Psoas muscle (tissue), 8 donors: ENCODE measurements around the gene HMGCR. TPM values are rescaled to one million over a fixed set of nuclear protein-coding genes. Genes with fewer than 3 reads are reported as not detected.

Experiments
- ATAC-seq, 4 donors: fragments of 200-7000 bp; cut with Tn5 transposase; one replicate each; pipeline ENCODE4 v1.9.1; 2020; ENCODE audit warnings: moderate library complexity in 3 of 4, mild to moderate bottlenecking in 2 of 4
- DNase-seq, 2 donors: peaks; one replicate each; pipeline ENCODE4 v3.0.0-alpha.2; 2020
- H3K27ac ChIP-seq: fragments of 200-600 bp; one replicate; pipeline ENCODE4 v1.8.0; 2022
- H3K27me3 ChIP-seq, 3 donors: fragments of 200-600 bp in 1 of 3; one replicate each; pipeline versions ENCODE4 v1.6.1 to v1.8.0; 2013 to 2022; ENCODE audit warnings: low read length in 2 of 3, mild to moderate bottlenecking in 2 of 3, moderate library complexity in 1 of 3; ENCODE audit not compliant: insufficient read depth in 3 of 3
- H3K36me3 ChIP-seq, 2 donors: fragments of 200-600 bp in 1 of 2; one replicate each; pipeline versions ENCODE4 v1.6.1 to v1.8.0; 2013 to 2022; ENCODE audit warnings: low read depth in 1 of 2, mild to moderate bottlenecking in 1 of 2, moderate library complexity in 1 of 2; ENCODE audit not compliant: insufficient read depth in 1 of 2
- H3K4me1 ChIP-seq: fragments of 200-600 bp; one replicate; pipeline ENCODE4 v1.8.0; 2022
- H3K4me3 ChIP-seq: fragments of 200-600 bp; one replicate; pipeline ENCODE4 v1.8.0; 2022; ENCODE audit warnings: mild to moderate bottlenecking
- H3K9me3 ChIP-seq: fragments of 200-600 bp; one replicate; pipeline ENCODE4 v1.8.0; 2022
- CTCF ChIP-seq: fragments of 200-600 bp; IDR thresholded peaks from one replicate; pipeline ENCODE4 v1.8.0; 2022; ENCODE audit warnings: antibody characterized with exemption
- WGBS, 3 donors: extraction: QIAGEN DNeasy Blood & Tissue Kit; methylation state at CpG; one replicate each; pipeline versions ENCODE4 v1.1.6 to v1.1.7; 2013; 5-methylcytosine and 5-hydroxymethylcytosine counted together
- intact Hi-C, 2 donors: fragments of 100-400 bp; cut with DNase I; formaldehyde crosslinking; loops; one replicate each; pipeline versions ENCODE4 v1.11.0 to v1.14.2; 2022
- polyA plus RNA-seq, 3 donors: library from polyadenylated mRNA; stranded (reverse); fragments of 200-250 nt; gene quantifications; one replicate each; pipeline ENCODE4 v1.2.3, GENCODE V29; 2013
- total RNA-seq, 4 donors: library from RNA; stranded (reverse); fragmentation: NEBNext Ultra II Directional in 2 of 4; extraction: Animal tissue kit (Norgen Biotek cat#: 25700) in 2 of 4; gene quantifications; one replicate each; pipeline versions ENCODE4 v1.2.1 to v1.2.4, GENCODE V29; 2021 to 2023
- donor health status: healthy with polysubstance abuse.
- donor health status: DM: no; HTN: no; CAD: no; lungs with moderate emphysema.
- donor health status: Bipolar disorder and iron deficiency.
- donor health status: healthy.
- donor health status: DM: yes; HTN: yes; CAD: no.
- donor health status: DM: no; HTN: no; CAD: no.
- donor health status: DM: no; HTN: no; CAD: no.
- donor health status: DM: yes; HTN: yes; CAD: no.

The HMGCR gene
- total and polyA plus RNA-seq, 7 donors: 2.9 to 11.7 (median 6.3) TPM

GRCh38 chr5:75355236-75355635 is 18.2 kb downstream of the HMGCR start:
- no peak overlapping the region for H3K27ac ChIP-seq
- H3K36me3 ChIP-seq: peaks cover 17 to 100% of the 10 kb centered on the region in 2 donors
- no peak for DNase-seq
- intact Hi-C loops: loop anchor here in 1 of 2 donors (10.0 kb wide), 1 partner anchor 230 kb away; no protein-coding TSS in a partner anchor
- WGBS, 3 donors: 93 to 98% (median 96%) methylated on average over 6 of the region's 6 CpGs
- no peak overlapping the region for H3K4me3 ChIP-seq
- no peaks in the 10 kb centered on the region for H3K4me1 ChIP-seq
- ATAC-seq: no peak
- no peaks in the 10 kb centered on the region for H3K9me3 ChIP-seq
- H3K27me3 ChIP-seq: no peaks in the 10 kb centered on the region
- TF ChIP-seq CTCF: no peak

- no peak for ATAC-seq
- Histone ChIP-seq H3K27me3 (no peaks in the 10 kb centered on the region), H3K36me3 (peaks cover 18 to 100% of the 10 kb centered on the region in 2 donors), H3K27ac (no peak overlapping the region), H3K4me3 (no peak overlapping the region), H3K4me1 (no peaks in the 10 kb centered on the region), H3K9me3 (no peaks in the 10 kb centered on the region)
- no peak for DNase-seq
- no peak for TF ChIP-seq CTCF
- 96 to 97% (median 96%) methylated on average over 7 of the region's 7 CpGs for WGBS, 3 donors
- intact Hi-C loops: loop anchor here in 1 of 2 donors (10.0 kb wide), 1 partner anchor 228 kb away; no protein-coding TSS in a partner anchor
Measured at GRCh38 chr5:75356719-75357118, 19.7 kb downstream of the HMGCR start.

GRCh38 chr5:75358117-75358516 is 21.1 kb downstream of the HMGCR start:
- ATAC-seq: no peak
- Histone ChIP-seq H3K4me3 (no peak overlapping the region), H3K27ac (no peak overlapping the region), H3K27me3 (no peaks in the 10 kb centered on the region), H3K4me1 (no peaks in the 10 kb centered on the region), H3K9me3 (no peaks in the 10 kb centered on the region), H3K36me3 (peaks cover 13 to 91% of the 10 kb centered on the region in 2 donors)
- WGBS, 3 donors: 92 to 96% (median 96%) methylated on average over 3 of the region's 3 CpGs
- intact Hi-C loops: loop anchor here in 1 of 2 donors (10.0 kb wide), 1 partner anchor 227 kb away; no protein-coding TSS in a partner anchor
- no peak for DNase-seq
- no peak for TF ChIP-seq CTCF

- intact Hi-C loops: no loop called here
- H3K36me3 ChIP-seq: peaks cover 13 to 59% of the 10 kb centered on the region in 2 donors
- WGBS, 3 donors: 65 to 75% (median 74%) methylated on average over 4 of the region's 4 CpGs
- H3K27me3 ChIP-seq: no peaks in the 10 kb centered on the region
- DNase-seq (no peak), ATAC-seq (no peak)
- H3K9me3 ChIP-seq: no peaks in the 10 kb centered on the region
- H3K27ac ChIP-seq: no peak overlapping the region
- no peak overlapping the region for H3K4me3 ChIP-seq
- no peaks in the 10 kb centered on the region for H3K4me1 ChIP-seq
- TF ChIP-seq CTCF: no peak
Measured at GRCh38 chr5:75361310-75361709, 24.3 kb downstream of the HMGCR start.

GRCh38 chr5:75362474-75362975 is 25.5 kb downstream of the HMGCR start:
- Histone ChIP-seq H3K4me3 (no peak overlapping the region), H3K36me3 (peaks cover 10 to 47% of the 10 kb centered on the region in 2 donors), H3K9me3 (no peaks in the 10 kb centered on the region), H3K27ac (no peak overlapping the region), H3K27me3 (no peaks in the 10 kb centered on the region), H3K4me1 (no peaks in the 10 kb centered on the region)
- intact Hi-C loops: no loop called here
- ATAC-seq: no peak
- no peak for DNase-seq
- no peak for TF ChIP-seq CTCF
- 84 to 87% (median 86%) methylated on average over 4 of the region's 4 CpGs for WGBS, 3 donors
